IMR-90 (cell line): ENCODE data around the gene PPARGC1A. TPM values are rescaled to one million over a fixed set of nuclear protein-coding genes. Genes with fewer than 3 reads are reported as not detected.

ENCODE experiments used
- ATAC-seq: fragments of 200-7000 bp; cut with Tn5 transposase; 2 replicates; pipeline ENCODE4 v1.9.1; 2020; ENCODE audit warnings: low read depth, mild to moderate bottlenecking, moderate library complexity
- BruUV-seq: library from RNA; stranded (reverse); fragments of 400-500 nt; replicated peaks from 2 replicates; lab custom pipeline; 2021; lab: Mats Ljungman, UMichigan
- CTCF ChIA-PET: fragments of 300-600 bp; formaldehyde crosslinking; extraction: SDS; loops from one replicate; lab custom pipeline; 2021; ENCODE audit warnings: antibody characterized with exemption; lab: Yijun Ruan, JAX
- POLR2A ChIA-PET: fragments of 300-600 bp; sonication (Branson Sonifier 250); formaldehyde crosslinking; loops from one replicate; lab custom pipeline; 2022; ENCODE audit warnings: antibody characterized with exemption; ENCODE audit not compliant: unreplicated experiment; lab: Charles Lee
- DNase-seq: peaks from one replicate; pipeline ENCODE4 v3.0.0; 2013
- H2AFZ ChIP-seq: replicated peaks from 2 replicates; pipeline ENCODE3; 2013; ENCODE audit warnings: low read length, mild to moderate bottlenecking; ENCODE audit not compliant: poor library complexity
- H2AK5ac ChIP-seq: 2 replicates; pipeline ENCODE4 v1.6.1; 2013; ENCODE audit warnings: low read depth, low read length, inconsistent platforms
- H2AK9ac ChIP-seq: replicated peaks from 2 replicates; pipeline ENCODE3; 2013; ENCODE audit warnings: mild to moderate bottlenecking, low read depth, low read length, moderate library complexity; ENCODE audit not compliant: poor library complexity
- H2BK120ac ChIP-seq: 2 replicates; pipeline ENCODE4 v1.6.1; 2013; ENCODE audit warnings: low read depth, low read length, inconsistent platforms
- H2BK15ac ChIP-seq: 3 replicates; pipeline ENCODE4 v1.6.1; 2013; ENCODE audit warnings: low read depth, low read length, inconsistent platforms
- H2BK20ac ChIP-seq: 2 replicates; pipeline ENCODE4 v1.6.1; 2013; ENCODE audit warnings: low read depth, mild to moderate bottlenecking, inconsistent platforms, low read length, moderate library complexity
- H2BK5ac ChIP-seq: 2 replicates; pipeline ENCODE4 v1.6.1; 2013; ENCODE audit warnings: mild to moderate bottlenecking, low read depth, low read length, inconsistent platforms; ENCODE audit not compliant: poor library complexity, severe bottlenecking
- H3K14ac ChIP-seq: replicated peaks from 2 replicates; pipeline ENCODE4 v1.6.1; 2013; ENCODE audit warnings: low read depth, low read length, inconsistent platforms
- H3K18ac ChIP-seq: 2 replicates; pipeline ENCODE4 v1.6.1; 2013; ENCODE audit warnings: low read depth, low read length, control low read depth
- H3K23ac ChIP-seq: 2 replicates; pipeline ENCODE4 v1.6.1; 2013; ENCODE audit warnings: low read depth, low read length, inconsistent platforms
- H3K27ac ChIP-seq: 2 replicates; pipeline ENCODE4 v1.5.1; 2013; ENCODE audit warnings: mild to moderate bottlenecking, control low read depth, low read length; ENCODE audit not compliant: insufficient read depth
- H3K27me3 ChIP-seq: 2 replicates; pipeline ENCODE4 v1.6.1; 2013; ENCODE audit warnings: low read length; ENCODE audit not compliant: control insufficient read depth, insufficient read depth
- H3K36me3 ChIP-seq: 2 replicates; pipeline ENCODE4 v1.6.1; 2013; ENCODE audit warnings: low read length, mixed read lengths; ENCODE audit not compliant: control insufficient read depth, insufficient read depth
- H3K4ac ChIP-seq: 2 replicates; pipeline ENCODE4 v1.6.1; 2013; ENCODE audit warnings: low read depth, low read length, inconsistent platforms
- H3K4me1 ChIP-seq: 2 replicates; pipeline ENCODE4 v1.6.1; 2013; ENCODE audit warnings: low read length, mixed read lengths; ENCODE audit not compliant: control insufficient read depth, insufficient read depth
- H3K4me2 ChIP-seq: 2 replicates; pipeline ENCODE4 v1.6.1; 2013; ENCODE audit warnings: low read depth, mild to moderate bottlenecking, control low read depth, low read length, moderate library complexity
- H3K4me3 ChIP-seq: 2 replicates; pipeline ENCODE4 v1.5.1; 2013; ENCODE audit warnings: low read depth, mild to moderate bottlenecking, control low read depth, low read length, moderate library complexity; ENCODE audit not compliant: insufficient read depth
- H3K56ac ChIP-seq: 2 replicates; pipeline ENCODE4 v1.6.1; 2013; ENCODE audit warnings: low read length, inconsistent platforms; ENCODE audit not compliant: insufficient read depth; ENCODE audit errors: extremely low read depth
- H3K79me1 ChIP-seq, 2 experiments: 2 replicates each; pipeline ENCODE4 v1.6.1; 2013; ENCODE audit warnings: low read length in 2 of 2, inconsistent platforms in 1 of 2, low read depth in 1 of 2
- H3K9ac ChIP-seq: 2 replicates; pipeline ENCODE4 v1.6.1; 2013; ENCODE audit warnings: low read depth, low read length, control low read depth
- H3K9me1 ChIP-seq: 2 replicates; pipeline ENCODE4 v1.6.1; 2013; ENCODE audit warnings: low read length, inconsistent platforms; ENCODE audit not compliant: insufficient read depth
- H3K9me3 ChIP-seq: 2 replicates; pipeline ENCODE4 v1.6.1; 2013; ENCODE audit warnings: low read length; ENCODE audit not compliant: control insufficient read depth, insufficient read depth
- H4K20me1 ChIP-seq: 2 replicates; pipeline ENCODE4 v1.6.1; 2013; ENCODE audit warnings: low read length, inconsistent platforms; ENCODE audit not compliant: insufficient read depth
- H4K5ac ChIP-seq: 2 replicates; pipeline ENCODE4 v1.6.1; 2013; ENCODE audit warnings: mild to moderate bottlenecking, low read depth, low read length, control low read depth
- H4K8ac ChIP-seq, 2 experiments: 2 replicates each; pipeline ENCODE4 v1.6.1; 2013; ENCODE audit warnings: low read depth in 2 of 2, low read length in 2 of 2, control low read depth in 1 of 2, inconsistent platforms in 1 of 2
- H4K91ac ChIP-seq: 2 replicates; pipeline ENCODE4 v1.6.1; 2013; ENCODE audit warnings: low read depth, low read length, inconsistent platforms; ENCODE audit not compliant: insufficient read depth
- BHLHE40 ChIP-seq: fragments of 150-350 bp; IDR thresholded peaks from 2 replicates; pipeline ENCODE4 v1.6.1; 2016; ENCODE audit warnings: mild to moderate bottlenecking, low read depth, low read length
- CEBPB ChIP-seq: IDR thresholded peaks from 2 replicates; pipeline ENCODE4 v1.6.1; 2012; ENCODE audit warnings: low read depth, low read length, improper control_type of control experiment
- ELK1 ChIP-seq: fragments of 150-350 bp; IDR thresholded peaks from 2 replicates; pipeline ENCODE4 v1.6.1; 2016; ENCODE audit warnings: low read depth, mild to moderate bottlenecking, low read length, moderate library complexity, borderline replicate concordance
- FOS ChIP-seq: fragments of 150-350 bp; IDR thresholded peaks from 2 replicates; pipeline ENCODE4 v1.6.1; 2016; ENCODE audit warnings: low read depth, low read length
- MAFK ChIP-seq: IDR thresholded peaks from 2 replicates; pipeline ENCODE4 v1.6.1; 2012; ENCODE audit warnings: low read depth, low read length, improper control_type of control experiment
- MAZ ChIP-seq: IDR thresholded peaks from 2 replicates; pipeline ENCODE4 v1.6.1; 2012; ENCODE audit warnings: low read depth, mild to moderate bottlenecking, low read length, improper control_type of control experiment, moderate library complexity, borderline replicate concordance
- NFE2L2 ChIP-seq: fragments of 150-350 bp; IDR thresholded peaks from 2 replicates; pipeline ENCODE4 v1.6.1; 2016; ENCODE audit warnings: low read depth, mild to moderate bottlenecking, low read length
- POLR2A ChIP-seq: IDR thresholded peaks from 2 replicates; pipeline ENCODE4 v1.6.1; 2012; ENCODE audit warnings: mild to moderate bottlenecking, low read depth, low read length
- RCOR1 ChIP-seq: IDR thresholded peaks from 2 replicates; pipeline ENCODE4 v1.6.1; 2012; ENCODE audit warnings: mild to moderate bottlenecking, low read length, improper control_type of control experiment; ENCODE audit not compliant: insufficient replicate concordance
- RFX5 ChIP-seq: IDR thresholded peaks from 2 replicates; pipeline ENCODE4 v1.8.0; 2012; ENCODE audit warnings: low read depth, mild to moderate bottlenecking, low read length, moderate library complexity
- SMC3 ChIP-seq: fragments of 150-350 bp; IDR thresholded peaks from 2 replicates; pipeline ENCODE4 v1.6.1; 2016; ENCODE audit warnings: low read depth, mild to moderate bottlenecking, antibody characterized with exemption, low read length, moderate library complexity
- USF2 ChIP-seq: fragments of 150-350 bp; IDR thresholded peaks from 2 replicates; pipeline ENCODE4 v1.6.1; 2017; ENCODE audit warnings: mild to moderate bottlenecking, antibody characterized with exemption, low read length, low read depth
- WGBS, 2 experiments: methylation state at CpG; one replicate each; pipeline versions ENCODE4 v1.1.5 to v1.1.7; 2013; ENCODE audit warnings: missing lambda C conversion rate in 2 of 2; ENCODE audit not compliant: insufficient read length in 1 of 2; ENCODE audit errors: extremely low coverage in 2 of 2; 5-methylcytosine and 5-hydroxymethylcytosine counted together
- dilution Hi-C: fragments of 300-500 bp; cut with HindIII; formaldehyde crosslinking; loops from one replicate; pipeline ENCODE4 v1.14.3; 2018; ENCODE audit warnings: low sequenced_read_pairs; ENCODE audit not compliant: unreplicated experiment
- in situ Hi-C: fragments of 300-500 bp; cut with MboI; formaldehyde crosslinking; loops from 3 replicates; pipeline ENCODE4 v1.14.3; 2019; ENCODE audit warnings: low sequenced_read_pairs, inconsistent platforms, mixed read lengths
- intact Hi-C: fragments of 100-400 bp; cut with micrococcal nuclease; formaldehyde crosslinking; loops from 2 replicates; pipeline ENCODE4 v1.10.0; 2022
- polyA plus RNA-seq, 3 experiments: library from polyadenylated mRNA; depleted of rRNA; stranded (reverse); fragments of >200 nt; gene quantifications; 2 replicates each; pipeline ENCODE4 v1.2.3, GENCODE V29; 2012; ENCODE audit warnings: low replicate concordance in 1 of 3
- total RNA-seq: library from RNA; depleted of rRNA; stranded (reverse); fragments of >200 nt; gene quantifications from 2 replicates; pipeline ENCODE4 v1.2.3, GENCODE V29; 2012

The PPARGC1A gene
- total and polyA plus RNA-seq, 2 of the 4 experiments (the other 2 are of a cell fraction), result under 0.01 to 0.03 TPM

- no peak overlapping the region for H4K5ac ChIP-seq
- no peak overlapping the region for H2BK5ac ChIP-seq
- no peaks in the 10 kb centered on the region for H3K9me3 ChIP-seq
- no peaks in the 10 kb centered on the region for H3K4me1 ChIP-seq
- no peak overlapping the region for H3K27ac ChIP-seq
- no peak overlapping the region for H2BK20ac ChIP-seq
- no peaks in the 10 kb centered on the region for H3K9me1 ChIP-seq
- no peak overlapping the region for H2AFZ ChIP-seq
- H3K27me3 ChIP-seq, result no peaks in the 10 kb centered on the region; the same call in 1 of the 2 replicates
- BruUV-seq, result no TSS peak
- H3K4me3 ChIP-seq, result no peak overlapping the region
- no peak overlapping the region for H2BK15ac ChIP-seq
- H3K4ac ChIP-seq, result no peak overlapping the region
- no peak overlapping the region for H4K91ac ChIP-seq
- H3K56ac ChIP-seq, result no peak overlapping the region
- no peak for ATAC-seq
- ChIA-PET POLR2A (no interaction called here), CTCF (no interaction called here)
- H3K18ac ChIP-seq, result no peak overlapping the region
- H3K36me3 ChIP-seq, result no peaks in the 10 kb centered on the region
- no peak overlapping the region for H2AK9ac ChIP-seq
- no peak overlapping the region for H4K8ac ChIP-seq
- H2AK5ac ChIP-seq, result no peak overlapping the region
- H2BK120ac ChIP-seq, result no peak overlapping the region
- no peak overlapping the region for H3K4me2 ChIP-seq
- dilution Hi-C loops (no loop called here), intact Hi-C loops (no loop called here), in situ Hi-C loops (no loop called here)
- H3K23ac ChIP-seq, result no peak overlapping the region
- no peak overlapping the region for H3K9ac ChIP-seq
- H3K79me1 ChIP-seq, result no peaks in the 10 kb centered on the region
- no peaks in the 10 kb centered on the region for H4K20me1 ChIP-seq
- no peak overlapping the region for H3K14ac ChIP-seq
- WGBS, 2 experiments, result no CpG with 5 or more reads among the region's 3 CpGs
- DNase-seq, result no peak
- TF ChIP-seq POLR2A, result no peak
- TF ChIP-seq RFX5, result no peak
- TF ChIP-seq NFE2L2, result no peak
- no peak for TF ChIP-seq BHLHE40
- no peak for TF ChIP-seq RCOR1
- TF ChIP-seq FOS, result no peak
- no peak for TF ChIP-seq CEBPB
- no peak for TF ChIP-seq USF2
- TF ChIP-seq MAZ, result no peak
- no peak for TF ChIP-seq MAFK
- no peak for TF ChIP-seq ELK1
- TF ChIP-seq SMC3, result no peak
These were observed 17.0 kb upstream of the PPARGC1A start for GRCh38 chr4:23906839-23907238.
